IMR-90 (cell line): Measurements from ENCODE around the gene FAM20A.

Experiments used
- CHD1 ChIP-seq: IDR thresholded peaks from 2 replicates; pipeline ENCODE4 v1.6.1; 2012; ENCODE audit warnings: low read depth, low read length, improper control_type of control experiment
- CTCF ChIP-seq: conservative IDR thresholded peaks from 2 replicates; pipeline ENCODE4 v1.5.1; 2012; ENCODE audit warnings: mild to moderate bottlenecking, low read depth, low read length, improper control_type of control experiment
- FOS ChIP-seq: fragments of 150-350 bp; IDR thresholded peaks from 2 replicates; pipeline ENCODE4 v1.6.1; 2016; ENCODE audit warnings: low read depth, low read length
- MAFK ChIP-seq: IDR thresholded peaks from 2 replicates; pipeline ENCODE4 v1.6.1; 2012; ENCODE audit warnings: low read depth, low read length, improper control_type of control experiment
- RAD21 ChIP-seq: IDR thresholded peaks from 2 replicates; pipeline ENCODE4 v1.6.1; 2012; ENCODE audit warnings: low read length, improper control_type of control experiment
- RCOR1 ChIP-seq: IDR thresholded peaks from 2 replicates; pipeline ENCODE4 v1.6.1; 2012; ENCODE audit warnings: mild to moderate bottlenecking, low read length, improper control_type of control experiment; ENCODE audit not compliant: insufficient replicate concordance
- USF2 ChIP-seq: fragments of 150-350 bp; IDR thresholded peaks from 2 replicates; pipeline ENCODE4 v1.6.1; 2017; ENCODE audit warnings: mild to moderate bottlenecking, antibody characterized with exemption, low read length, low read depth

GRCh38 chr17:68491381-68492231 is 109.6 kb downstream of the FAM20A start:
- no peak for TF ChIP-seq MAFK
- no peak for TF ChIP-seq CTCF
- no peak for TF ChIP-seq USF2
- TF ChIP-seq RAD21: no peak
- no peak for TF ChIP-seq FOS
- no peak for TF ChIP-seq CHD1
- no peak for TF ChIP-seq RCOR1
